Skeletal muscle tissue (tissue), 4 donors: ENCODE measurements around the gene AFF3. TPM values are rescaled to one million over a fixed set of nuclear protein-coding genes. Genes with fewer than 3 reads are reported as not detected.

Source experiments
- H3K27ac ChIP-seq: one replicate; pipeline ENCODE4 v1.7.0; 2013; ENCODE audit warnings: mild to moderate bottlenecking, low read depth, low read length, inconsistent platforms
- H3K27me3 ChIP-seq, 3 donors: one replicate each; pipeline ENCODE4 v1.7.0; 2013; ENCODE audit warnings: low read length in 3 of 3; ENCODE audit not compliant: control insufficient read depth in 3 of 3, insufficient read depth in 3 of 3
- H3K36me3 ChIP-seq, 3 donors: one replicate each; pipeline ENCODE4 v1.7.0; 2013; ENCODE audit warnings: low read length in 3 of 3; ENCODE audit not compliant: control insufficient read depth in 3 of 3, insufficient read depth in 3 of 3
- H3K4me1 ChIP-seq, 3 donors: one replicate each; pipeline ENCODE4 v1.7.0; 2013; ENCODE audit warnings: low read length in 3 of 3, mild to moderate bottlenecking in 3 of 3; ENCODE audit not compliant: control insufficient read depth in 3 of 3, insufficient read depth in 3 of 3
- H3K4me3 ChIP-seq, 3 donors: one replicate each; pipeline ENCODE4 v1.7.0; 2013; ENCODE audit warnings: low read length in 3 of 3
- H3K9ac ChIP-seq, 3 donors: one replicate each; pipeline ENCODE4 v1.7.0; 2013; ENCODE audit warnings: low read length in 3 of 3, mild to moderate bottlenecking in 3 of 3, moderate library complexity in 2 of 3, low read depth in 1 of 3
- H3K9me3 ChIP-seq, 3 donors: one replicate each; pipeline ENCODE4 v1.7.0; 2013; ENCODE audit warnings: low read length in 3 of 3; ENCODE audit not compliant: control insufficient read depth in 3 of 3
- total RNA-seq: library from RNA; depleted of rRNA; stranded (reverse); fragments of >200 nt; gene quantifications from one replicate; pipeline ENCODE4 v1.2.3, GENCODE V29; 2014
- donor health status: Osteomylitis.

Gene AFF3
- total RNA-seq, 1 donor from 2014 or later = 8.4 TPM

- no peak overlapping the region for H3K27ac ChIP-seq
- no peaks in the 10 kb centered on the region for H3K9me3 ChIP-seq
- H3K4me1 ChIP-seq = no peaks in the 10 kb centered on the region
- no peaks in the 10 kb centered on the region for H3K36me3 ChIP-seq
- no peak overlapping the region for H3K9ac ChIP-seq
- no peak overlapping the region for H3K4me3 ChIP-seq
- H3K27me3 ChIP-seq = no peaks in the 10 kb centered on the region
These were observed 440.9 kb downstream of the AFF3 start for GRCh38 chr2:99701503-99701902.

DNA sequence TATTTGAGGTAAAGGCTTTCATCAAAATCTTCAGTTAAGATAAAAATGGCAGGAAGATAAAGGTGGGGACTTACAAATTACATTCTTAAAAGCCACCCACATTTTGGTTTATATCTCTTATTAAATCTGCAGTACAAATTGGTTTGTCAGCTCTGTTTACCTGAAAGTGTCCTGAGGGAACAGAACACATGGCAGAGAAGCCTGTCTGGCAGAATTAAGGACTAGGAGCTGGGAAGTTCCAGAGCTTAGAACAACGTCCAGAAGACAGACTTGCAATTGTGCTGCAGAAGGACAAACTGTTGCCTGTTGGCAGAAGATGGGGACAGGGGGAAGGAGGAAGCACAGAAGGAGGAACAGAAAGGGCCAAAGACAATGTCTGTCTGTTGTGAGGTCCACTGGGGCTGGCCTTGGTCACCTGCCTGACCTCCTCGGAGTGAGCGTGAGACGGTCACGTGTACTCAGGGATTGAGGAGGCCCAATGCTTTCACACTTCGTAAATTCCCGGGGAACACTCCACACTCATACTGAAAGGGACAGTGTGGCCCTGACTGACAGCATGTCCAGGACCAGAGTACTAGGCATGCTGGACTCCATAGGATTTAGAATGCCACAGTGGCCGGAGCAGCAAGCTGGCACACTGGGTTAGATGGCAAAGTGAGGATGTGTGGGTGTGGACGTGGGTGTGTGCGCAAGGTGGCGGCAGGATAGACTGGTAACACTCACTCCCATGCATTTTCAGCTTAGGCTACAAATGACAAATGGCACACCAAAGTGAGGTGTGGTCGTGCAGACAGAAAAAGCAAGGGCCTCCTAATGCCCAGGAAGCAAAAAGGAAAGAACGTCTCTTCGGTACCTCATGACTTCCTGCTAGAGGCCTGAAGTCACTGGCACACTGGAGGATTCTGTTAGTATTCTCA lies 441.6 kb downstream of the AFF3 start:
- Histone ChIP-seq H3K27me3 (no peaks in the 10 kb centered on the region), H3K36me3 (no peaks in the 10 kb centered on the region), H3K9ac (no peak overlapping the region), H3K4me1 (no peaks in the 10 kb centered on the region), H3K27ac (no peak overlapping the region), H3K9me3 (no peaks in the 10 kb centered on the region), H3K4me3 (no peak overlapping the region)

DNA sequence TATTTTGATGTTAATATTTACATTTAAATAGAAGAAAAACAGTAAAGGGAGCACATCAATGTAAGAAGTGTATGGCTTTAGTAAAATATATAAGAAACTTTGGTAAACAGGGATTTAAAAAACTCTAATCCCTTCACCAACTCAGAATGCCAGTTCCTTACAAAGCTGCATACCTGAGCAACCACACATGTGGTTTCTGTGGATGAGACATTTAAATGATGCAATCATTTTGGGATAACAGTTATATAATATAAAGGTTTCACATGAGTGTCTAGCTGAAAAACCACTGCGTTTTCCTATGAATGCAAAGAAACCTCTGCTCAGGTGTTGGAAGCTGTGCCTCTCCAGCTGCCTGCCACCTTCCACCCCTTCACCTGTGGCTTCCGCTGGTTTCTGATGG lies 443.5 kb downstream of the AFF3 start:
- Histone ChIP-seq H3K4me3 (no peak overlapping the region), H3K36me3 (no peaks in the 10 kb centered on the region), H3K27me3 (no peaks in the 10 kb centered on the region), H3K27ac (no peak overlapping the region), H3K4me1 (no peaks in the 10 kb centered on the region), H3K9ac (no peak overlapping the region), H3K9me3 (no peaks in the 10 kb centered on the region)

DNA sequence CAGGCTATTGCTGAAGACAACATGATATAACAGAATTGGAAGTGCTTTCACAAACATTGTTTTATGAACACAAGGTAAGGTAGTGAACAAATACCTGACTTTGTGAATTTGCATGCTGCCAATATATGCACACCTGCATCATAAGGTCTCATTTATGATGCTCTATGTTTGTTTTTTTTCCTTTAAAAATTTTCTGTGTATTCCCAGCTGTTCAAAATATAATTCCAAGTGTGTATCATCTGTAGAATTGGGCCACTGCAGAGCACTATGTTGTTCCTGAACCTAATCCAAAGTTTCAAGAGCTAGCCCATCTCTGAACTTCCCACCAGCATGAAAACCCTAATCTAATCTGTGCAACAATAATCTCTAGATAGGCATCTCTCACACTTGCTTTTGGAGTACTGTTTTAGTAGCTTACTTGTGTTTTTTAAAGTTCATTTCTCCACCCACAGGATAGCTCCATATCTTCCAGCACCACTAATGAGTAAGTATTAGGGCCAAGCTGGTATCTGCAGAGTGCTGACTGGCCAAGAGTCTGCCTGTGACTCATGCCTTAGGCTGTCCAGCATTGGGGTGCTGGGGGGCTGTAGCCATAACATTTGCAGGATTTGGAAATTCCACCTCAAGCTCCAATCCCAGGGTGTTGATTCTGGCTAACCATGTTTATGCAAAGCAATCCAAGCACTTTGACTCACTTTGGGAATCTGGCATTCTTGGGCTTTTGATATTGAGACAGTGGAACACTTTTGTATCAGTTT lies 444.4 kb downstream of the AFF3 start:
- H3K36me3 ChIP-seq = no peaks in the 10 kb centered on the region
- H3K9me3 ChIP-seq = no peaks in the 10 kb centered on the region
- no peak overlapping the region for H3K4me3 ChIP-seq
- H3K9ac ChIP-seq = no peak overlapping the region
- H3K27me3 ChIP-seq = no peaks in the 10 kb centered on the region
- no peaks in the 10 kb centered on the region for H3K4me1 ChIP-seq
- H3K27ac ChIP-seq = no peak overlapping the region

DNA sequence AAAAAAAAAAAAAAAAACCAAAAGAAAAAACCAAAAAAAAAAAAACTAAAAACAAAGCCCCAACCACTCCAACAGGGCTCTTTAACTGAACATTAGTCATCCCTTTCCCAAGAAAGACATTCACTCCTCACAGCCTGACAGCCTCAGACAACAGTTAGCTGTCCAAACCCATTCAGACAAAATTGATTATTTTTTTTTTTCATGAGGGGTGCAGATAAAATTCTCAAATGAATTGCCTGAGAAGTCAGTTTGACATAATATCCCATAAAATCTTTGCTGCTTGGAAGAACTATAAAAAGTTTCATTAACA lies 446.5 kb downstream of the AFF3 start:
- Histone ChIP-seq H3K36me3 (no peaks in the 10 kb centered on the region), H3K27me3 (no peaks in the 10 kb centered on the region), H3K9ac (no peak overlapping the region), H3K4me3 (no peak overlapping the region), H3K4me1 (peaks cover 0 to 5% (median 4%) of the 10 kb centered on the region in 3 donors), H3K9me3 (no peaks in the 10 kb centered on the region), H3K27ac (no peak overlapping the region)

GRCh38 chr2:99695130-99695943 lies 447.1 kb downstream of the AFF3 start:
- Histone ChIP-seq H3K4me1 (peaks cover 0 to 5% (median 4%) of the 10 kb centered on the region in 3 donors), H3K9ac (no peak overlapping the region), H3K27me3 (no peaks in the 10 kb centered on the region), H3K36me3 (no peaks in the 10 kb centered on the region), H3K27ac (no peak overlapping the region), H3K9me3 (no peaks in the 10 kb centered on the region), H3K4me3 (no peak overlapping the region)

DNA sequence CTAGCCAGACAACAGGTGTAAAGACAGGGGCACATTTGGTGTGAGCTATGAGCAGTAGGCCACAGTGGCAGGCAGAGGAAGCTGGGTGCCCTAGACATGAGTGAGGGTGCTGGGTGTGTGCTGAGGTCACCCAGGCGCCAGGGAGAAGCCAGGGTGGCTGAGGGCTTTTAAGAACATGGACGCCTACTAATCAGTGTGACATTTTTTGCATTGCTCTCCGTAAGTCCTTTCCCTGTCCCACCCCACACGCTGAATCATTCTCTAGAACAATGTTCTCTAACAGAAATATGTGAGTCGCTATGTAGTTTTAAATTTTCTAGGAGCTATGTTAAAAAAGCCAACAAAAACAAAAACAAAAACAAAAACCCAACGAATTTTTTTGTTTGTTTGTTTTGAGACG lies 448.1 kb downstream of the AFF3 start:
- Histone ChIP-seq H3K36me3 (no peaks in the 10 kb centered on the region), H3K9me3 (no peaks in the 10 kb centered on the region), H3K9ac (no peak overlapping the region), H3K4me1 (peaks cover 4 to 7% (median 6%) of the 10 kb centered on the region in 3 donors), H3K27ac (no peak overlapping the region), H3K4me3 (no peak overlapping the region), H3K27me3 (no peaks in the 10 kb centered on the region)

DNA sequence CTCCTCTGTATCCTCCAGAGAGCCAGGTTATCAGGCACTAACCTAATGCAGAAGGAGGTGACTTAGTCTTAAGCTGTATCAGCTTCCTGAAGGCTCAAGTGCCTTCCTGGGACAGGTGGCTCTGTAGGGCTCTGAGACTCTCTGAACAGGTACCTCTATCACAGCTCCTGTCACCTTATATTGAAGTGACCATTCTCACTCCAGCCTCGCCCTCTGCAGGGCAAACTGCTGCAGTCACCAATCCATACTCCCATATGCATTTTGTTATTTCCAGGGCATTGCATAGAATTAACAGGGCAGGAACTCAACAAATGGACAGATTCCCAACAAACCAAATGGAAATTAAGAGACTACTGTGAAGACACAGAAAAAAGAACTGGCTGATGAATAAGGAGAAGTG lies 449.6 kb downstream of the AFF3 start:
- Histone ChIP-seq H3K9ac (no peak overlapping the region), H3K36me3 (no peaks in the 10 kb centered on the region), H3K9me3 (no peaks in the 10 kb centered on the region), H3K4me3 (no peak overlapping the region), H3K27me3 (no peaks in the 10 kb centered on the region), H3K4me1 (peaks cover 9 to 16% (median 15%) of the 10 kb centered on the region in 3 donors), H3K27ac (no peak overlapping the region)

- Histone ChIP-seq H3K27ac (no peak overlapping the region), H3K27me3 (no peaks in the 10 kb centered on the region), H3K9ac (no peak overlapping the region), H3K4me1 (peaks cover 9 to 16% (median 15%) of the 10 kb centered on the region in 3 donors), H3K9me3 (no peaks in the 10 kb centered on the region), H3K4me3 (no peak overlapping the region), H3K36me3 (no peaks in the 10 kb centered on the region)
These were observed 450.5 kb downstream of the AFF3 start for GRCh38 chr2:99691926-99692325.
